Kidney tubule cell (primary cell): Measurements from ENCODE around the gene ANAPC13.
A peak's percentile ranks its signal among the peaks of the same experiment; 100 is the strongest.

ENCODE experiments used
- DNase-seq: peaks from one replicate; pipeline ENCODE4 v3.0.0-alpha.2; 2018; ENCODE audit warnings: low spot score

The ANAPC13 gene

DNA sequence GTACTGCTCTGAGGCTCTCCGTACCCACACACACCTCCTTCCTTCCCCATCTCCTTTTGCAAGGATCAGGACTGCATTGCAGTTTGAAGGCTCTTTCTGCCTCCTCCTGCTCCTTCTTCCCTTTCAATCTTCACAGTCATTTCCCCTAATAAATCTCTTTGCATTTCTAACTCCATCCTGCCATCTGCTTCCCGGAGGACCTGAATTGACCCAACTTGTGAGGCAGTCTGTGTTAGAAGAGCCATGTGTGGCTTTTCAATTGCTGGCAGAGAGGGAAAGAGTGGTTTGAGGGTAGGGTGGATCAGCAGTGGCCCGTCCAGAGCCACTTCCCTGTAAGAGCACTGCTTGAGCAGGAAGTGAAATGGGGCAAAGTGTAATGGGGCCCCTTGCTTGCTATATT, 35.8 kb downstream of the ANAPC13 start:
- DNase-seq, result no peak

DNA sequence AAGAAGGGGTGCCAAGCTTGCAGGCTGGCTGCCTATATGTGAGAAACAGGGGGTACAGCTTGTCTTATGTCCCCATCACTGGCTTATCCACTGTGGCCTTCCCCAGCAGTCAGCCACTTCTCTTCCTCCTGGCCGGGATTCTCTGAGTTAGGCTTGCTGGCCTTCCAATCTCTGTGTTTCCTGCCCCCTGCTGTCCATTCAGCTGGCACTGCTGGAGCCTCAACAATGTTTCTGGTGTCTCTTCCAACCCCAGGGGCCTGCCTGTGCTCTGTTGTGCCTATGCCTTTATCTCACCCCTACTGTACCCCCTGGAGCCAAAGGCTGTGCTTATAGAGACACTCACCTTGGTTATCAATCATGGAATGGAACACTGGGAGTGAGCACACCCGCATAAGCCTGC, 36.5 kb downstream of the ANAPC13 start:
- peak; percentile 65 for DNase-seq

DNA sequence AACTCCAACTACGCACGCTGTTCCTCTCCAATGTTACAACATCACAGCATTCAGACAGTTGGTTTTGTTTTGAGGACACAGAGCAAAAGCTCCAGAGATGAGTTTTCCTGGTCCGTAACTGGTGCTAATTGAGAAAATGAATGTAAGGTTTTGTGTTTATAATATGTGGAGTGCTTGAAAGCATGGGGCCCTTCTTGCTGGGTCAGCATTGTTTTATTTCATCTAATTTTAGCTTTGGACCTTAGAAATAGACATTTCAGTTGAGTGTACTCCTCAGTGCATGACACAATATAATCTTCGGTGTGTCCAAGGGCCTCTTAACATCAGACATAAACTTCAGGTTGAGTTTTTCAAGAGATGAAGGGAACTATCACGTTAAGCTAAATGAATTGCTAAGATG, 37.1 kb downstream of the ANAPC13 start:
- no peak for DNase-seq

DNA sequence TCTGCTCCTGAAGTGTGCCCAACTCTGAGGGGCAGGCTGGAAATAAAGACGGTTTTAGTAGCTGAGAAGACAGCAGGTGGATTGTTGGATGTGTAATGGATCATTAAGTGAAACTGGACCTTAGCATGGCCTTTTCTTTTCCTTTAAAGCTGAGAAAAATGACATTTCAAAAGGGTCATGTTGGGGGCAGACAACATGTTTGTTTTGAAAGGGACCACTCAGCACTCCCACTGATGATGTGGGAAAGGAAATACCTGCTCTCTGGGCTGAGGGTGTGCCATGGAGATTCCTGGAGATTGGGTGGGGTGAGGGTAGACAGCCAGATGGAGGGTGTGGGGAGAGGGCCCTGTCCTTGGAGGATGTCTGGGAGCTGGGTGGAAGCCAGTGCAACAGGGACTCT, 38.4 kb downstream of the ANAPC13 start:
- no peak for DNase-seq

DNA sequence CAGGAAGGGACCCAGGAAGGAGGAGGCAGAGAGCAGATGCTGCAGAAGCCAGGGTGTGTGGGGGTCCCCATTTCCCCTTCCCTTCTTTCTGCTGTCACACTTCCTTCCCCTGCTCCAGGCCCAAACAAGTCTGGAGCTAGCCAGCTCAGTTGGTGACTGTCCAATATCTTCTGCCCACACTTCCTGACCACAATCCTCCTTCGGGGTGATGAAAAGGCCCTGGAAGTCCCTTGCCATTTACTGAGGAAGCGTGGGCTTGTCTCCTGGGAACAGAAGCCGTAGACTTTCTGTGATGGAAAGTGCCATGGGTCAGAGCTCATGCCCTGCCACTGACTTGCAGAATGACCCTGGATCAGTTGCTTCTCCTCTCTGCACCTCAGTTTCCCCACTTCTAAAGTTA, 39.0 kb downstream of the ANAPC13 start:
- no peak for DNase-seq

DNA sequence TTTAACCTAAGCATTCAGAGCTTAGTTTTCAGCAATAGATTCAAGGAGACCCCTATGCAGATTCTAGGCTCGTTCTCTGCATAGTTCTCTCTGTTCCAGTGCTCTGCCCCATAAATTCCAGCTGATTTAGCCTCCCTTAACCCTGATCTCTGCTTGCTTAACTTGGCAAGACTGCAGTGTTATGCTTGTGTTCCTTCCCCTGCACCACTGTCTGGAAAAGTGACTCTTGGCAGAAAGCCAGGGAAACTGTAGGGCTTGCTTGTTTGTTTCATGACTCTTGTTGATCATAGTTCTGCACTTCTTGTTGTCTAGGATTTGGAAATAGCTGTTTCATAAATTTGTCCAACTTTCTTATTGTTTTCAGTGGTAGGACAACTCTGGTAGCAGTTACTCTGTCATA, 40.1 kb downstream of the ANAPC13 start:
- DNase-seq, result peak; percentile 36

DNA sequence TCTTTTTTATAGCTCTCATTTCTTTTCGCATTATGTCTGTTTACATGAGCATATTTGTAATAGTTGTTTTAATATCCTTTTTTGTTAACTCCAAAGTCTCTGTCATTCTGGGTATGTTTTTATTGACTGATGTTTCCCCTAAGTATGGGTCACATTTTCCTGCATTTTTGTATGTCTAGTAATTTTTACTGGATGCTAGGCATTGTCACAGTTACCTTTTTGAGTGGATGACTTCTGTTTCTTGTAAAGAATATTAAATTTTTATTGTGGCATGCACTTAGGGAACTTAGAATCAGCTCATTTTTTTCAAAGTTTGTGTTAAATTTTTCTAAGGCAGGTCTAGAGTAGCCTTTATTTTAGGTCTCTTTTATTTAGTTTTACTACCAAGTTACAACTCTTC, 40.7 kb downstream of the ANAPC13 start:
- no peak for DNase-seq

DNA sequence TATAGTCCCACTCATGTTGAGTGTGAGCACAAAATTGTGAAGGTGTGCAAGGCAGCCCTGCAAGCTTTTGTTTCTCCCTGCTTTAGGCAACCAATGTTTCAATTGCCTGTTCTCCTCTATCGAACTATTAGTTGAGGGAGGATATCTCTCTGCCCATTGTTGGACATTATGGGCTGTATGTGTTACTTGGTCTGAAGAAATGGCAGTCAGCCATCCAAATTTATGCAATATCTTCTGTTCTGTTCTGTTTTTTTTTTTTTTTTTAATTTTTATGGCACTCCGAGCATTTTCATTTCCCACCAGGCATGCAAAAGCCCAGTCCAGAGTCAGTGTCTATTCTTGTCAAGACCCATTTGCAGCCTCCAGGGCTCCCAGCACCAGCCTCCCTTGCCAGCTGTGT, 44.0 kb downstream of the ANAPC13 start:
- no peak for DNase-seq

DNA sequence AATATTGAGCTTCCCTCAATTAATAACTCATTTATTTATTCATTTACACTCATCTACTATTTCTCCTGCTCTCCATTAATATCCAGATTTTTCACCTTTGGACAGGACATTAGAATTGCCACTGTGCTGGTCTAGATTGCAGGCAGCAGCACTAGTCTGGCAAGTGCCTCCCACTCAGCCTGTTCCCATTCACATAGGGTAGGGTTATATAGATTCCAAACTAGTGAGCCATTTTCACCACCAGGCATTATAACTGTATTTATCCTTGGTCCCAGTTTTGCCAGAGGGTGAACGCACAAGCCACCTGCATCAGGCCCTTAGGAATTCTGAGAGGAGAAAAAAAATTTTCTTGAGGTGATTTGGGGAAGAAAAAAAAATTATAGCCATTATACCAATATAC, 44.5 kb downstream of the ANAPC13 start:
- no peak for DNase-seq

DNA sequence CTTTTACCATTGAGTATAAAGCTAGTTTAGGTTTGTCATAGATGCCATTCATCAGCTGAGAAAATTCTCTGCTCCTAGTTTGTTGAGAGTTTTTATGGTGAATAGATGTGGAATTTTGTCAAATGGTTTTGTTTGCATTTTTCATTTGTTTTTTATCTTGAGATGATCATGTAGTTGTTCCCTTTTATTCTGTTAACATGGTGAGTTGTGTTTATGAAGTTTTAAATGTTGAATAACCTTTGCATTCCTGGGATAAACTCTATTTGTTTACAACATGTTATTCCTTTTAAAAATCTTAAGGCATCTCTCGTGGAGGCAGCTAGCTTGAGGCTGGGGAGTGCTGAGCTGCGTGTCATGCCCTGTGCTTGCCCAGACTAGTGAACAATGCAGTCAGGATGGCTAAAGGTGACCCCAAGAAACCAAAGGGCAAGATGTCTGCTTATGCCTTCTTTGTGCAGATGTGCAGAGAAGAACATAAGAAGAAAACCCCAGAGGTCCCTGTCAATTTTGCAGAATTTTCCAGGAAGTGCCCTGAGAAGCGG, 48.5 kb downstream of the ANAPC13 start:
- no peak for DNase-seq

DNA sequence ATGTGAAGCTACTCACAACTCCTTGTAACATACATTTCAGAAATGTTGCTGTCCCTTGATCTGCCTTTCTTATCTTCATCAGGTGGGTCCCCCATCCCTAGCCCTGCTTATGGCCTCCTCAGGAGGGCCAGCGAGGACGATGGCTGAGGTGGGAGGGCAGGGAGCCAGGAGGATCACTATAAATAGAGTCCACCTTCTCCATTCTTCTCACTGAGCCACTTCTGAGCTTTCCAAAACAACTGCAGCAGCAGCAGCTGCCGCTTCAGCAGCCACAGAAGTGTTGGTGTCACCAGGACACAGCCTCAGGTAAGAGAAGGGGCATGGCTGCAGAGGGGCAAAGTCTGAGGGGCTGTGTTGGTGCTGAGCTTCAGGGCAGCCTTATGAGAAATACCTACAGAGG, 53.5 kb downstream of the ANAPC13 start:
- no peak for DNase-seq

DNA sequence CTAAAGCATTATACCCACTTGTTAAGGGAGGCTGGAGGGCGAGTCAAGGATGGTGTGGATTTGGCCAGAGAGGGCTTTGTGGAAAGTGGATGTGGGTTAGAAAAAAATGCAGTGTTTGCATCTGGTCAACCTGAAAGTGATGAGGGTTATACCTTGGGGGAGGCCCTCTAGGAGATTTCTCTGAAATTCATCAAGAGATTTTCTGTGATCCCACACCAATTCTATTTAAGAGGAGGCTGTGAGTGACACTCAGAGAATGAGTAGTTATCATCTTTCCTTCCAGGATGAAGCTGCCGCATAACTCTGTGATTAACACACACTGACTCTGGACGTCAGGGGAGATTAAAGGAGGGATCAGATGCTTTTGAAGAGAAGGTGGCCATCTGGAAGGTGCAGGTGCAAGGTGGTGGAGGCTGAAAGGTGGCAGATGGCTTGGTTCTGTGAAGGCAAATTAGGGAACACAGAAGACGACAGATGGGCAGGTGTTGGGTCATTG, 54.8 kb downstream of the ANAPC13 start:
- no peak for DNase-seq

DNA sequence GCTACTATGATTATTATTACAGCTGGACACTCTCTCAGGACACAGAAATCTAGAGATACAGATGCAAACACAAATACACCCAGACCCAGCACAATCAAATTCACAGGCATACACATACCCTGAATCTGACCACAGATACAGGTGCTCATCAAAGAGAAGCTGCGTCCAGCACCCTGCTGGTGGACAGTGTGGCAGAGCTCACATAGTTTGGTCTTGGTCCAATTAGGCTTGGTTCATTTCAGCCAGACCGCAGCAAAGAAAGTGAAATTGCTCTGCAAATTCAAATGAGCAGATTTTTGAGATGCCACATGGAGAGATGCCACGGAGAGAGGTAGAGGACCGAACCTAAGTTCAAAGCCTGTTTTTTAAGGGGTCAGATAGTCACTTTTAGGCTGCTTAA, 55.6 kb downstream of the ANAPC13 start:
- DNase-seq, result no peak

DNA sequence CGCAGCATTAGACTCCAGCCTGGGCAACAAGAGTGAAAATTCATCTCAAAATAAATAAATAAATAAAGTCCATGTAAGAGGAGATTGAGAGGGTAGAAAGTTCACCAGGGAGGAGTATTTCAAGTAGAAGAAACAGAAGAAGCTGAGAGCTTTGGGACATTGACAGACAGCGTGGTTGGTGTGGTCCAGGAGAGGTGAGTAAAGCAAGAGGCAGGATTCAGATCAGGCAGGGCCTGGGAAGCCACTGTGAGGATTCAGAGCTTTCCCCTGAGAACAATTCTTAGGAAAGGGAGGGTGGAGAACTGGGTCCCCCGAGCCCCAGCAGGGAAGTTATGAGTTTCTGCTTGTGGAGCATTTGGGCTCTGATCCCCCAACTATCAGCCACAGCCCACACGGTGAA, 57.4 kb downstream of the ANAPC13 start:
- DNase-seq, result no peak
